GM12875 (cell line): ENCODE results near the gene SOCS6.
"Not testable (repeated sequence)": the region's sequence is repeated elsewhere in the genome, so short reads cannot be mapped to it uniquely, and the experiment has no call there.

Experiments used
- H3K4me3 ChIP-seq: one replicate; pipeline ENCODE4 v1.5.1; 2011; ENCODE audit warnings: low read depth, low read length, control low read depth
- CTCF ChIP-seq: IDR thresholded peaks from 2 replicates; pipeline ENCODE4 v1.5.1; 2011; ENCODE audit warnings: low read depth, mild to moderate bottlenecking, control low read depth, inconsistent platforms, low read length, moderate library complexity, borderline replicate concordance; ENCODE audit not compliant: insufficient read depth

Gene SOCS6

GRCh38 chr18:70337139-70337972 is 48.5 kb downstream of the SOCS6 start:
- no peak for TF ChIP-seq CTCF
- H3K4me3 ChIP-seq = no peak overlapping the region

GRCh38 chr18:70338890-70339289 is 50.0 kb downstream of the SOCS6 start:
- no peak for TF ChIP-seq CTCF
- H3K4me3 ChIP-seq = no peak overlapping the region

- no peak overlapping the region for H3K4me3 ChIP-seq
- TF ChIP-seq CTCF = no peak
Measured at GRCh38 chr18:70339915-70340314, 51.1 kb downstream of the SOCS6 start.

GRCh38 chr18:70348481-70348880 is 59.6 kb downstream of the SOCS6 start:
- H3K4me3 ChIP-seq = not testable (repeated sequence)

- no peak overlapping the region for H3K4me3 ChIP-seq
- TF ChIP-seq CTCF = no peak
Measured at GRCh38 chr18:70349316-70349715, 60.5 kb downstream of the SOCS6 start.

GRCh38 chr18:70354080-70354479 is 65.2 kb downstream of the SOCS6 start:
- no peak for TF ChIP-seq CTCF
- H3K4me3 ChIP-seq = no peak overlapping the region

GRCh38 chr18:70354771-70355170 is 65.9 kb downstream of the SOCS6 start:
- H3K4me3 ChIP-seq = no peak overlapping the region
- no peak for TF ChIP-seq CTCF
